GM18873 (cell line): ENCODE measurements around the gene EEF1AKMT3.

ENCODE experiments used
- ATAC-seq: cut with Tn5 transposase; IDR thresholded peaks from one replicate; pipeline ENCODE4 v1.9.1; 2021; ENCODE audit warnings: mild to moderate bottlenecking, moderate library complexity, moderate number of reproducible peaks; ENCODE audit not compliant: unreplicated experiment, low FRiP score

EEF1AKMT3 gene

DNA sequence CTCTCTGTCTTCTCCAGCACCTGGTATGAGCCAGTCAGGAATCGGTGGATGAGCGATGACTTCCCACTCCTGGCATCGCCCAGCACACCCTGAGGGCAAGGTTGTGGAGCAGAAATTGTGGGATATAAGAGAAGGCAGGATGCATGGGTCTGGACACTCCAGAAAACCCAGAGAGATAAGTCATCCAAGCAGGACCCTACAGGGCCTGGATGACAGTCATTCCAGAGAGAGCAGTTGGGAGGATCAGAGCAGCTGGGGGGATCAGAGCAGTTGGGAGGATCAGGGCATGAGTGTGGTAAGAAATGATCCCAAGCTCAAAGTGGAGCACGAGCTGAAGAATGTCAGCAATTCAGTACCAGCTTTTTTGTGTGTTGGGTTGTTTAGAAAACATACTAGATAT lies 37.8 kb upstream of the EEF1AKMT3 start:
- no peak for ATAC-seq

DNA sequence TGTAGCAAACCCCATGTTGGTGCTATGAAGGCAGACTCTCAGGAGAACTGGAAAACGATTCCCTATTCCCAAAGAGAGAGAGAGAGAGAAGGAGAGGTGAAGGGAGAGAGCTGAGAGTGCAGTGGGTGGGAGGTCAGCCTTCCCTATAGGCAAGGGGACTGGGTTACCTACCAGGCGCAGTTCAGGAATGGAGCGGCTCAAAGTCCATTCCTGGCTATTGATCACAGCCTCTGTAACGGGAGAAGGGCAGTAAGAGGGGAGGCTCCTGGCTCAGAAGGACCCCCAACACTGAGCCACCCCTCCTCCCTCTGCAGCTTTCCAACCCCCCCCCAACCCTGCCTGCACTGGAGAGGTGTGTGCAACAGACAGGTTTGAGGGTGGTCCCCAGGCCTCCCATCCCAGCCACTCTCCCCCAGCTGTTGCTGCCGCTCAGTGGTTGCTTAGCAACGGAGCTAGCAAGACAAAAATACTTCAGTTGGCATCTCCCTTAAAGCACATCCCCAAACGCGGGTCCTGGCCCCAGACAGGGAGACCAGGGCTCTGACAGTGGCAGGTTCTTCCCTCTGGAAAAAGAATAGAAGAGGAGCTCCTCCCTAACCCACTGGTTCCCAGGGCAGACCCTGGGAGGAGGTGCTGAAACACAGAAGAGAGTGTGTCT lies 37.1 kb upstream of the EEF1AKMT3 start:
- ATAC-seq: no peak

DNA sequence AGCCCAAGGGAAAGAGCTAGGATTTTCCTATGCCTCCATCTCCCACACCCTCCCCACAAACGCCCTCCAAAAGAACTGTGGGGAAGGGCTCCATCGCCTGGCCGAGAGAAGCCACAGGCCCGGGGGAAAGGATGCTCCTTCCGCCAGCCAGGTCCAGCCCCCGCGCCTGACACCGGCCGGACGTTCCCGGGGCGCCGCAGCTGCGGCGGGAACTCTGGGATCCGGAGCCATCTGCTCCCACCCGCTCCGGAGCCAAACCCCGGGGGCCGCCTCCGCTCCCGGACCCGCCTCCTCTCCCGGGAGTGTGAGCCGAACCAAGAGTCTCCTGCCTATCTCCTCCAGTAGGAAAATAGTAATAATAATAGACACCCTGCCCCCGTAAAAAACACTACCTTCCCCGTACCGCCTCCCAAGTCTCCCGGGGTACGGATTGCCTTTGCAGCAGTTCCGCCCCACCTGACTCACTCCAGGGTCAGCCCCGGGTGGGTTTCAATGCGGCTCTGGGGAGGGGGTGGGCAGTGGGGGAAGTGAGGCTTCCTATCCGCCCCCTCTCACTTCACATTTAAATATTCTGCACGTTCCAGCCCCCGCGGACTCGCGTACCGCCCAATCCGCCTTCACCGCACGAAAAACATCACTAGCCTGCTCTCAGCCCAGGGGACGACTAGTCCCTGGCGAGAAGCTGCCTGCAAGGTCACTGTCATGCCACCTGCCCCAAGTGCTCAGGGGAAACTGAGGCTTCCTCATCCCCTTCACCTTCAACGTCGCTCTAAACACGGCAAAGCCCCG lies 36.3 kb upstream of the EEF1AKMT3 start:
- ATAC-seq: no peak

DNA sequence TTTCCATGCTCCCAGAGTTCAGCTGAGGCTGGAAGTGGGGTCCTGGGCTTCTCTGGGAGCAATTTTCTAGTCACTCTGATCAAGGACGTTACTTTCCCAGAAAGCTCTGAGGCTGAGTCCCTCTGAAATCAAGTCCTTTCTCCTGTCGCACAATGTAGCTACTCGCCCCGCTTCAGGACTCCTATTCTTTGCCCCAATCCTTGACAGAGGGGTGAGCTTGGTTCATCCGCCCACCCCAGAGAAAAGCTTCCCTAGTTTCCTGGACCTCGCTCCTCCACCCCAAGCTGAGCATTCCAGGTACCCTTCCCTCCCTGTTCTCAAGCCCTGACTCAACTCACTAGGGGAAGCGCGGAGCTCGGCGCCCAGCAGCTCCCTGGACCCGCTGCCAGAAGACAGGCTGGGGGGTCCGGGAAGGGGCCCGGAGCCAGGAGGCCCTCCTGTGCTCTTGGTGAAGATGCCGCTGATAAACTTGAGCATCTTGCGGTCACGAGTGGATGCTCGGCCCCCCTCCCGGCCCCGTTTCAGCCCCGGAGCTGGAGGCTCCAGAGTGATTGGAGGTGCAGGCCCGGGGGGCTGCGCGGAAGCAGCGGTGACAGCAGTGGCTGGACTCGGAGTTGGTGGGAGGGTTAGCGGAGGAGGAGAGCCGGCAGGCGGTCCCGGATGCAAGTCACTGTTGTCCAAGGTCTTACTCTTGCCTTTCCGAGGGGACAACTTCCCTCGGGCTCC lies 35.5 kb upstream of the EEF1AKMT3 start:
- no peak for ATAC-seq

DNA sequence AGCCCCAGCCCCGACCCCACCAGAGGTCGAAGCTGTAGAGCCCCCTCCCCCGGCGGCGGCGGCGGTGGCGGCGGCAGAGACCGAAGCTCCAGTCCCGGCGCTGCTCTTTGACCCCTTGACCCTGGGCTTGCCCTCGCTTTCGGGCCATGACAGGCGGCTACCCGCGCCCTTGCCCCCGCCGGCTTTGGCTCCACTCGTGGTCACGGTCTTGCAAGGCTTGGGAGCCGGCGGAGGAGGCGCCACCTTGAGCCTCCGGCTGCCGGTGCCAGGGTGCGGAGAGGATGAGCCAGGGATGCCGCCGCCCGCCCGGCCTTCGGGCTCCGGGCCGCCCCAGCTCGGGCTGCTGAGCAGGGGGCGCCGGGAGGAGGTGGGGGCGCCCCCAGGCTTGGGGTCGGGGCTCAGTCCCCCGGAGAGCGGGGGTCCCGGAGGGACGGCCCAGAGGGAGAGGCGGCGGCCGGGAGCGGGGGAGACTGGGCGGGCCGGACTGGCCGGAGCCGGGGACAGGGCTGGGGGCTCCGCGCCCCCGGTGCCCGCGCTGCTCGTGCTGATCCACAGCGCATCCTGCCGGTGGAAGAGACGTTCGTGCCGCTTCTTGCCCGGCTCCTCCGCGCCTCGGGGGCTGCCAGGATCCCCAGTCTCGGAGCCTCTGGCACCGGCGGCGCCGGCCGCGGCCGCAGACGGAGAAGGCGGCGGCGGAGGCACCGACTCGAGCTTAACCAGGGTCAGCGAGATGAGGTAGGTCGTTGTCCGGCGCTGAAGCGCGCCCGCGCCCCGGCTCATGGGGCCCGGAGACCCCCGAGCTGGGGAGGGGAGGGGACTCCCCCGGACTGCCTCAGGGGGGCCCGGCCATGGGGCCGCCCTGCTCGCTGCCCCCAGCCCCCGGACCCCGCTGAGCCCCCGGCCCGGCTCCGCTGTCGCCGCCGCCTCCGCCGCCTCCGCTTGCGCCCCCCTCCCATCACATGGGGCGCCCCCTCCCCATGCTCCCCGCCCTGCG lies 34.6 kb upstream of the EEF1AKMT3 start:
- ATAC-seq: no peak

DNA sequence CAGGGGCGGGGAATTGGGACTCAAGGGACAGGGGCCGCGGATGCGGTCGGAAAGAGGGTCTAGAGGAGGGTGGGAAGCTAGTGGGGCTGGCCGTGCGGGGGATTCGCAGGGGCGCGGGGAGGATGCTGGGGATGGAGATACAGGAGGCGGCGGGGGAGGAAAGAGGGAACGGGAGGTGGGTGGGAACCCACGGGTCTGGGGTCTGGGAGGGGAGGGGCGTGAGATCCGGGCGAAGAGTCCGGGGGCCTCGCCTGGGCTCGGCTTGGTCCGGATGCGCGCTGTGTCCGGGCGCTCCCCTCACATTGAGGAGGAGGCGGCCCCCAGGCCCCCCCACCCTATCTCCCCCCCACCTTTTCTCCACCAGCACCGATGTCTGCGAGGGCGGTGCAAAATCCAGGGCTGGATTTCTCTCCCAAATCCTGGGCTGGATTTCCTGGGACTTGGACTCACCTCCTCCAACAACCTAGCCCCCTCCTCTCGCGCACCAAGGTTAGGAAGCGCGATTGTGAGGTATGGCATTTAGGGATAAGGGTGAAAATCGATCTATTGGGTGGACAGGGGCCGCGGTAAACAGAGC lies 33.7 kb upstream of the EEF1AKMT3 start, which contains the start of gene AGAP2:
Gene AGAP2, minus strand, starts transcription at position 82 of the 577 bp plus-strand sequence. CDS start 496 bp downstream, outside the sequence.
- ATAC-seq: no peak

DNA sequence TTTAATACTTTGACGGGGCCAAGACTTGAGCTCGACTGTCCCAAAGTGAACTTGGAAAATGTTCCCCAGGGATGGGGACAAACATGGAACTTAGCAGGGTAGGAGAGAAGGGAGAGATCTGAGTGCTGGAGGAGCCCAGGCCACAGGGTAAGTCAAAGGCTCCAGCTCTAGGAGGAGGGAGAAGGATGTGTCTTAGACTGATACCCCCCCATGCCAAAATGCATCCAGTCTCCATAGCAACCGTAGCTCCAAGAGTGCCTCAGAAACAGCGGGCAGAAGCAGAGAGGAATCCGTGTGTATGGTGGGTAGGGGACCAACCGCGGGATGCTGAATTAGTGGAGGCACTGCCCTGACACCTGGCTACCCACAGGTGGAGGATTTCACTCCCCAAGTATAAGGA lies 33.0 kb upstream of the EEF1AKMT3 start:
- ATAC-seq: no peak

DNA sequence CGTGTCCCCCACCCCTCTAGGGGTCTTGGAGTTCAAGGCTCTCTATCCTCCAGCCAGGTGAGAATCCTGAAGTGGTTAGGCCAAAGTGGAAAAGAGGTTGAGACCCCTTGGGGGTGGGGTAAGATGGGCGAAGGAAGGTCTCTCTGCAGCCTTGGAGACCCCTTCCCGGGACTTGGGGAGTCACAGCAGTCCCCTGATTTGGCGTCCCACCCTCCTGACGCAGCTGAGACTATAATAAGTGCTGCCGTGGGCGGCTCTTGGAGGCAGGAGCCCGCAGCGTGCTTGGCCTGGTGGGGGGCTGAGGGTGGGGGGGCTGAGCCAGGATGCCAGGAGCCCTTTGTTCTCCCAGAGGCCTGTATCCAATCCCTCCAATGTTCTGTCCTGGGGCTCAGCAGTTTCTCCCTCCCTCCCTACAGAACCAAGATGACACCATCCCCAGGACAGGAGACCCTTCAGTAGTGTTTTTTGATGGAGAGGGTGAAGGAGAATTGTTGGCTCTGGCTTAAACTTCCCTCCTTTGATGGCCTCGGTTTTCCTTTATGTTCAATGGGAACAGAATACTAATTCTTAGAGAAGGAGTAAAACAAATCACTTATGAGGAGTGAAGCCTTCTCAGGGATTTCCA lies 32.4 kb upstream of the EEF1AKMT3 start:
- no peak for ATAC-seq

DNA sequence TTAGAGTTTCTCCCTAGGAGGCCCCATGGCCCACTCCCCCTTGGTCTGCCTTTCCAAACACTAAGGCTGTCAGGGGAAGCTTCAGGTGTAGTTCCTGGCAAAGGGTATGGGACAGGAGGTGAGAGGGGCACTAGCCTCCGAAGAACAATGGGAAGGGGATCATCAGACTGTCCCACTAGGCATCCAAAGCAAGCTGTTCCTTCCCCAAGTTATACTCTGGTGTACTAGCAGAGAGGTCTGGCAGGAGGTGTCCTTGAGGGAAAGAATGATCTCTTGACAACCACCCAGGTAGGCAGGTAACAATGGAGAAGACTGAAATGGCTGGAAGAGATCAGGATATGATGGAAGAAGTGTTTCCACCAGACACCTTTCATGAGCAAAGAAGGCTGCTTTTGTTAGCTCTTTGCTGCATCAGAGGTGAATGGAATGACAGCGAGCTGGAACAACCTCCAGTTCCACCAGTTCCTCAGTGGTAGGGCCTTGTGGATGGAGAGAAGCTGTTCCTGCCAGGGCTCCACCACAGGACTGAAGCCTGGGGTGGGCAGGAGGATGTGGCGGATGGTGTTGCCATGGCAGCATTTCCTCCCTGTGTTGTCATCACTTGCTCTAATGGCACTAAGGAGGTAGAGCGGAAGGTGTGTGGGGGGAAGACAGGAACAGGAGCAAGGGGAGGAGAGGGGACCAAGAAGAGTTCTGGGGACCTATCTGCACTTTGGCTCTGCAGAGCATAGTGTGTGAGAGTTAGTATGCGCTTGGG lies 31.6 kb upstream of the EEF1AKMT3 start:
- ATAC-seq: peak; percentile 55

DNA sequence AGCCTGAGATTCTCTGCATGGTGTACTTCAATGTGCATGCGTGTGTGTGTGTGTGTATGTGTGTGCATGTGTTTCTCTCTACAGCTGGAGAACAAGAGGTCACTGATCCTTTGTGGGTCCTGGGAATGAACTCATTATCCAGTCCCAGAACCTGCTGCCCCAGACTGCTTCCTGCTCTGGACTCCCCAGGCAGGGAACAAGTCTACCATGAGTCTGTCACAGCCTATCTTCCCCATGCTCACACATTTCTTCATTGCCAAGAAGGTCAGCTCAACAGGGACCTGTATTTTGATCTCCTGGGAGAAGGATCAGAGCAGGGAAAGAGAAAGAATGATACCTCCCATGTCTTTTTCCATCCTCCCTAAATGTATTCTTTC lies 31.0 kb upstream of the EEF1AKMT3 start:
- no peak for ATAC-seq

DNA sequence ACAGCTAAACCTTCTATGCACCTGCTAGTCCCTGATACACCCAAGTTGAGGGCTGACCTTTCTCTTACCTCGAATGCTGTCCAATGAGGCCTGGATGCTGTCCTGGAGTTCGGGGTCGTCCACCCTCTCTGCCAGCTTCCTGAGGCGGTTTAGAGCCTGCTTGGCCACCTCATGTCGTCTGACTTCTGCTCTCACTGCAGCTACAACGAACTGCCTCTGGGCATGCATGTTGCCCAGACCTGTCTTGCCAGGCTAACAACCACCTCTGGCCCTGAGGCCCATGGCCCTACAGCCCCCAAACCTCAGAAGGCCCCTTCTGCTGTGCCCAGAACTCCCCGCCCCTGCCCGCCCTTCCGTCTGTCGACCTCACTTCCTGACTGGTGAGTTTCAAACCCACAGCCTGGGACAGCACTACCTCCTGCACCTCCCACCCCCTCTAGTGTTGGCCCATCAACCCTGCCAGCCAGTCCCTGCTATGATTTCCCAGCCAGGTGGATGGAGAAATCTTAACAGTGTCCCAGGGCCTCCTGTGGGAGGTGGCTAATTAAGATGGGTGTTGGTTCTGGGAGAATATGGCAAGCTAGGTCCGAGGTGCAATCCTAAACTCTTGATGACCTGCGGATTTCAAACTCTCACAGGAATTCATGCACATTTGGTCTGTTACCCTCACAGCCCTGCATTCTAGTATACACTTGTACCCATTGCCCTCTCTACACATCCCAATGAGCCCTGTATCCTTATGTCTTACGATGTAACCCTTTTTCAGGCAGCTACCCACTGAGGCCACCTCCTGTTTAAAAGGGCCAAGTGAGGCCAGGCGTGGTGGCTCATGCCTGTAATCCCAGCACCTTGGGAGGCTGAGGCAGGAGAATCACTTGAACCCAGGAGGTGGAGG lies 30.3 kb upstream of the EEF1AKMT3 start:
- ATAC-seq: peak; percentile 54

DNA sequence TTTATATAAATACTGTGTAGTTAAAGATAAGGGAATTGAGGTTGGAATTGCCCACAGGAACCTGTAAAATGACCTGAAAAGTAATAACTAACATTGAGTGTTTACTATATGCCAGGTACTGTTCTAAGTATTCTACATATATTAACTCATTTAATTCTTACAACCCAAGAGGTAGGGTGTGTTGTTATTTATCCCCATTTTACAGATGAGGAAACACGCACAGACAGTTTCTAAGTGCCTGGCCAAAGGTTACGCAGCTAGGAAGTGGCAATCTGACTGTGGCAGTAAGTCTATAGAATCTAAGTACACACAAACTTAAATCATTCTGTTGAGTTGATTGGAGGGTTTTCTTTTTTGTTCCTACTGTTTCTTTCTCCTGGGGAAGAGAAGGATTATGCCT lies 28.6 kb upstream of the EEF1AKMT3 start:
- ATAC-seq: no peak

DNA sequence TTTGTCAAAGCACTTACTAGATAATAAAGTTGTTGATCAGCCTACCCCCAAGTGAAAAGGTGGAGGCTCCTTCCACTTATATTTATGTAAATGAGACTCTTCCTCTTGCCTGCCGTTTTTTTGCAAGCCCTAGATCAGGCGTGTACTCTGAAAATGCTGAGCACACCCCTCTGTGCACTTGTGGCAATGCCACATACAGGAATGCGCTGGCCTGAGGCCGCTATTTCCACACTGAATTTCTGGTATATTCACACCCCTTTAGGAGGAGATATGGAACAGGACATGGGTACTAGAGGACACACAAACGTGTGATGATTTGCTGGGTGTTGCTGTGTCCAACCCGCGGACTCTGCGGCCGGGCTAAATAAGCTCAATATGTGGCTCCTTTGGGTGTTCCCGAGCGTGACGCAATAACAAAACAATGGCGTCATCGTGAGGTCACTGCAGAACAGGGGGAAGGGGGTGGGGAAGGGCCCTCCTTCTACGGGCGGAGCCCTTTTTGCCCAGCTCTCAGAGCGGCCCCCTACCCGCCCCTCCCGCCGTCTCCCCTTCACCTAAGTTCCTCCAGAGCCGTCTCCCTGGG lies 28.1 kb upstream of the EEF1AKMT3 start:
- ATAC-seq: peak; percentile 18

DNA sequence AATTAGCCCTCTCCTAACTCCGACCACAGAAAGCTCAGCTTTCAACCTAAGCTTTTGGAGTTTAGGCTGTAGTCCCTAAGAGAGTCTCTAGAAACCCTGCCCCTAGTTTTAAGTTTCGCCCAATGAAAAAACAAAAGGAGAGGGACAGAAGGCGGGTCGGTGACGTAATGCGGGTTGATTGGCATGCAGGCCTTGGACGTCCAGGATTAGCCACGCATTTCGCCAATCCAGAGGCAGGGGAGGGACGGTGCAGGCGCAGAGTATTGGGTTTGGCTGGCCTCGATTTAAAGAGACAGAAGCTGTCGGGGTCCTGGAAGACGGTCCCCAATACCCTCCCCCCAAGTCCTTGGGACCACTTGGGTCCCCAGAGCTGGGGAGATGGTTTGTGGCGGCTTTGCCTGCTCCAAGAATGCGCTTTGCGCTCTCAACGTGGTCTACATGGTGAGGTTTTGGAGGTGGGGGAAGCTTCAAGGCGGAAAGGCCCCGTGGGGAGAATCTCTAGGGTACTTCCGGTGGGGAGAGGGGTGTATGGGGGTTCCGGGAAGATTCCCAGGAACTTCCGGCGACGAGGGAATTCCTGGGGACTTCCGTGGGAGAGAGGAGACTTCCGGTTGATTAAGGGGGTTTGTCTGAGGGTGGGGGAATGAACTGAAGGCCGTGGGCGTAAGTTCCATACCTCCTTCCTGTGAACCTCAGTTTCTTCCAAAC lies 27.5 kb upstream of the EEF1AKMT3 start, which contains the start of gene TSPAN31:
Gene TSPAN31, plus strand, starts transcription at position 263 of the 708 bp plus-strand sequence. Its CDS starts 116 bp downstream, at position 379.
- ATAC-seq: peak; percentile 79

DNA sequence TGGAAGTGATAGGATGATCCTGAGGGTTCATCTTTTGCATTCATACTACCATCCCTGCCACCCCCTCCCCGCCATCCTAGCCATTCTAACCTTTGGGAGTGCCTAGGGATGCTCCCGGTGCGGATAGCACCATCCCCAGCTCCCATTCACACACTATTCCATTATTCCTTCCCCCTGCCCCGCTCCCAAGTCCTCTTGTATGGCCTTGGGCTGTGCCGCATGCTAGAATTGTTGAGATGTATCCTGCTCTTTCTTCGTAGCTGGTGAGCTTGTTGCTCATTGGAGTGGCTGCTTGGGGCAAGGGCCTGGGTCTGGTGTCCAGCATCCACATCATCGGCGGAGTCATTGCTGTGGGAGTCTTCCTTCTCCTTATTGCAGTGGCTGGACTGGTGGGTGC lies 26.9 kb upstream of the EEF1AKMT3 start:
- no peak for ATAC-seq

DNA sequence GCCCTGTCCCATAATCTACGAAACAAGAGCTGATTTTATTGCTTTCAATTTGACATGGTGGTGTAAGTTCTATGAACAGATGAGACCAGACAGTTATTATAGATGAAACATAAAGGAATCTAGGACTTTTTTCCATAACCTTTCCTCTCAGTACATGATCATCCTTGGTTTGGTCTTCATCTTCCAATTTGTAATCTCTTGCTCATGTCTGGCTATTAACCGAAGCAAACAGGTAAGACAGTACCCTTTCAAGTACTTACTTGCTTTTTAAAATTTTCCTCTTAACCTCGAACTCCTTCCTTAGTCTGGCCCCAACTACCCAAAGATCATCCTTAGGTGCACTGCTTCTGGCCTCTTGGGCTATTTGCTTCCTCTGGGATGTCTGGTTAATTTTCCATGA lies 26.4 kb upstream of the EEF1AKMT3 start:
- ATAC-seq: no peak

DNA sequence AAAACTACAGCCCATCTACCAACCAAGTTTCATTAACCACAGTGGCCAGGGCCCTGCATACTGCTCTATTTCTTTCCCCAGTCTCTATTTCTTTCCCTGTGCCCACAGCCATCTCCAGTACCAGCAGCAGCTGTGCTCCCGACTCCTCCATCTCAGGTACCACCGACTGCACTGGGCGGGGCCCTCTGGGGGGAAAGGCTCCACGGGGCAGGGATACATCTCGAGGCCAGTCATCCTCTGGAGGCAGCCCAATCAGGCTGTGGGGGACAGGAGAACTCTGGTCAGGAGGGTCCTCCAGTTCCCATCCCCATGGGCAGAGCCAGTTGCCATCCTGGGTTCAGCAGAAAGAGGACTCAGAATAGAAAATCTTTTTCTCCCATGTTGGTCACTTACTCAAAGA lies 23.4 kb upstream of the EEF1AKMT3 start:
- no peak for ATAC-seq
